ENCODE measurements around the gene ESYT1. TPM values are rescaled to one million over a fixed set of nuclear protein-coding genes. Genes with fewer than 3 reads are reported as not detected.

ESYT1 gene
- total RNA-seq, result 185 and 212 TPM in 2 replicates

DNA sequence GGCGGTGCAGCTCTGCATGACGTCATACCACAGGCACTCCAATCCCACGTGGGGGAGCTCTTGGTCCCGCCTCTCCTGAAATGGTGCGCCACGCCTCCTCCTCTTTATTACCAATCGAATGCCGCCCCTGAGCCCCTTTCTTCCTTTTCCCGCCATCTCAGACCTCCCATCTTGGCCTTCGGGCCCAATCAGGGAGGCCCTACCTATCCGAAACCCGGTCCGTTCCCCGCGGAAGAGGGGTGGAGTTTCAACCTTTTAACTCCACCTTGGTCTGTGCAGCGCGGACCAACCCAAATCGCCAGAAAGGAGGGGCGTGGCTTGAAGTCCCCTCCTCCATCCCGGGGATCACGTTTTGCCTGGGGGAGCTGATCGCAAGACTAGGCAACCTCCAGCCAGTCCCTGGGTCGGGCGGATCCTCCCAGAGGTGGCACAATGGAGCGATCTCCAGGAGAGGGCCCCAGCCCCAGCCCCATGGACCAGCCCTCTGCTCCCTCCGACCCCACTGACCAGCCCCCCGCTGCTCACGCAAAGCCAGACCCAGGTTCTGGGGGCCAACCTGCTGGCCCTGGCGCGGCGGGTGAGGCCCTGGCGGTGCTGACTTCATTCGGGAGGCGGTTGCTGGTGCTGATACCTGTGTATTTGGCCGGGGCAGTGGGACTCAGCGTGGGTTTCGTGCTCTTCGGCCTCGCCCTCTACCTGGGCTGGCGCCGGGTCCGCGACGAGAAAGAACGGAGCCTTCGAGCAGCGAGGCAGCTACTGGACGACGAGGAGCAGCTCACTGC, at the start of gene ESYT1:
TSS of gene ESYT1 (plus strand) at position 380 of the 782 bp plus-strand sequence. CDS start at position 433, 53 bp downstream.

DNA sequence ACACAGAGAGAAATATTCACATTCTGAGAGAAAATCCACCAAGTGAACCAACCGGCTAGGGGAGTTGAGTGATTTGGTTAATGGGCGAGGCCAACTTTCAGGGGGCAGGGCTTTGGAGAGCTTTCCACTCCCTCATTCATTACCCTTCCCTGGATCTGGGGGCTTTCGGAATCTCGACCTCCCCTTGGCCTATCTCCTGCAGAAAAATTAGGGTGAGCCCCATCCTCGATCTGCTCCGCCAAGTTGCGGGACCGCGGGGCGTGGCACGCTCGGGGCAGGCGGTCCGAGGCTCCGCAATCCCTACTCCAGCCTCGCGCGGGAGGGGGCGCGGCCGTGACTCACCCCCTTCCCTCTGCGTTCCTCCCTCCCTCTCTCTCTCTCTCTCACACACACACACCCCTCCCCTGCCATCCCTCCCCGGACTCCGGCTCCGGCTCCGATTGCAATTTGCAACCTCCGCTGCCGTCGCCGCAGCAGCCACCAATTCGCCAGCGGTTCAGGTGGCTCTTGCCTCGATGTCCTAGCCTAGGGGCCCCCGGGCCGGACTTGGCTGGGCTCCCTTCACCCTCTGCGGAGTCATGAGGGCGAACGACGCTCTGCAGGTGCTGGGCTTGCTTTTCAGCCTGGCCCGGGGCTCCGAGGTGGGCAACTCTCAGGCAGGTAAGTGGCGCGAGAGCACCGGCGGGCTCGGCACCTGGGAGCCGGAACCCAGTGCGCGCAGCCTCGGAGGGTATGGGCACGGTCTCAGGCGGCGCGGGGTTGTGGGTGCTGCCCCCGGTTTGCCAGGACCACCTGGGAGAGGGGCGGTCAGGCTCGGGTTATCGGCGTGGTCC, 48.1 kb upstream of the ESYT1 start, which contains the start of gene ERBB3:
TSS of gene ERBB3 (plus strand) at position 443 of the 833 bp plus-strand sequence. CDS start at position 579, 136 bp downstream.

GRCh38 chr12:56104109-56104814, 23.8 kb upstream of the ESYT1 start, which contains the start of gene PA2G4:
Gene PA2G4 (plus strand): TSS chr12:56104559. CDS start chr12:56104738, 179 bp downstream.

GRCh38 chr12:56116267-56117081, 11.6 kb upstream of the ESYT1 start, which contains the start of gene RPL41:
Gene RPL41 (plus strand): TSS chr12:56116633.

DNA sequence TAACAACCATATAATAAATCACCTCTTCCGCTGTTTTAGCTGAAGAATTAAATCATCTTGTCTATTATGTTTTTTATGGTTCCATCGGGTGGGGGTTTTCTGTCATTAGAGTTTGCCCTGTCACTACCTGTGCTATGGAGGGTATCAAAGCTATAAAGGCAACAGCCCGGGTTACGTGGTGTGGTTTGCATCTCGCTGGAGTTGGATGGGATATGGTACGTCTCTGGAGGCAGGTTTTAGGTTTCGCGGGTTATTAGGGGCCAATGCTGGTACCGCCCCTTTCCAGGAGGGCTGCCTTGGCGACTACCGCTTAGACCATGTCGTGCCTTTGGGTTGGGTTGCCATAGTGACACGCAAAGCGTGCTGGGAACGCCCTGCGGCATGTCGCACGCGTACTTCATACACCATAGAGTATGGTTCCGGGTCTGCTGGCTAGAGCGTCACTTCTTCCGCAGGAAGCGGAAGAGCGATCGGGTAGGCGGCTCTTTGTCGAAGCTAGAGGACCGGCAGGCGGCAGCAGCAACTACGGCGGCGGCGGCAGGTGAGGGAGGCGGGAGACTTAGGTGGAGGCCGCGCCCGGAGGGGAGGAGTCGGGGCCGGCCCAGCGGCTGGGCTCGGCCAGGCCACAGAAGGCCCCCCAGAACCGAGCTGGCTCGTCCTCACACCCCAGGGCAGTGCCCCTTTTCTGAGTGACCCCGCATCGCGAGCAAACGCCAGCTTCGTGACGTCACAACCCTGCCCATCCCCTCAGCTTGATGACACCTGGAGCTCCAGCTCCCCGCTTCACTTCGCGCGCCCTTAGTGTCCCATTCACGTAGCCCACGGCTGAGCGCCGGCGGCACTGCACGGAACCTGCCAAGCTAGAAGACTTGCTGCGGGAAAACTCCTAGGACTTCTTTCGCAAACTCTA, 10.0 kb upstream of the ESYT1 start, which contains the start of gene ZC3H10:
TSS of gene ZC3H10 (plus strand) at position 489 of the 910 bp plus-strand sequence. CDS start 2,297 bp downstream, outside the sequence.

GRCh38 chr12:56152132-56152755, 24.2 kb downstream of the ESYT1 start, which contains the start of gene MYL6B:
Gene MYL6B (plus strand): TSS chr12:56152587. CDS start chr12:56153919, 1,332 bp downstream.

GRCh38 chr12:56158029-56158925, 30.2 kb downstream of the ESYT1 start, which contains the start of gene MYL6:
Gene MYL6 (plus strand): TSS chr12:56158359. CDS start chr12:56158402, 43 bp downstream.

DNA sequence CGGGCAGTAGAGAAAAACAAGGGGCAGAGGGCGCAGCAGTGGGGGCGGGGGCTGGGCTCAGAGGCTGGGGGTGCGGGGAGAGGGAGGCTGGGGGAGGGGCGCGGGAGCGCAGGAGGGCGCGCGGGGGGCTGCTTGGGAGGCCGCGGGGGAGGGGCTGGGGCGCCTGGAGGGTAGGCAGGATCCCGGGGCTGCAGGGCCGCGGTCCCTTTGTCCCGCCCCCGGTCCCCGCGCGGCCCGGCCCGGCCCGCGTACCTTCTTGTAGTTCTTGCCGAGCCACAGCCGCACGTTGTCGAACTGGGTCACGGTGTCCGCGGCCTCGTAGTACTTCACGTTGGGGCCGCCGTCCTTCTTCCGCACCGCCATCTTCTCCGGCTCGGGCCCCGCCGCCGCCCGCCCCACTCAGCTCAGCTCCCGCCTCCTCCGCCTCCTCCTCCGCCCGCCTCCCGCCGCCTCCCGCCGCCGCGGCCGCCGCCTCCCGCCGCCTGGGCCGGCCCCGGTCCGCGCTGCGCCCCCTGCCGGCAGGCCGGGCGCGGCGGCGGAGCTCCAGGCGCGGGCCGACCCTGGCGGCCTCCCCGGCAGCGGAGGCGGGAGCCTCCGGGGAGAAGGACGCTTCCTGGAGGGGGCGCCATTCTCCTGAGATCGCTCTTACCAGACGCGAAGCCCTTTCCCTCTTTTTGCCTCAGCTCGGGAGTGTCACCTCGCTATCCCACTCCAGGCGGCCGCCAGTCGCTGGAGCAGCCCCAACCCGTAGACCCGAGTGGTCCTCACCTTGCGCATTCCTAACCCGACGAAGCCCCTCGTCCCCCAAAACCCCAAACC, 61.2 kb downstream of the ESYT1 start, which contains the start of gene SMARCC2:
TSS of gene SMARCC2 (minus strand) at position 385 of the 819 bp plus-strand sequence. CDS start at position 363, 22 bp downstream.

Other genes starting within 250 kb of the ESYT1 start
- gene PYM1, start 200.4 kb upstream of the ESYT1 start, total RNA-seq, result 36.5 and 36.8 TPM in 2 replicates
- gene DGKA, start 197.1 kb upstream of the ESYT1 start, total RNA-seq, result 22.4 and 34.2 TPM in 2 replicates
- 3.1 and 9.9 TPM in 2 replicates for gene PMEL, start 162.2 kb upstream of the ESYT1 start, total RNA-seq
- 16.8 and 26.2 TPM in 2 replicates for gene CDK2, start 161.4 kb upstream of the ESYT1 start, total RNA-seq
- gene RAB5B, start 154.2 kb upstream of the ESYT1 start, total RNA-seq, result 54.9 and 61.6 TPM in 2 replicates
- 8.3 and 12.3 TPM in 2 replicates for gene SUOX, start 131.0 kb upstream of the ESYT1 start, total RNA-seq
- gene IKZF4, start 107.2 kb upstream of the ESYT1 start, total RNA-seq, result 0.90 and 1.1 TPM in 2 replicates
- 2,251 and 2,313 TPM in 2 replicates for gene RPS26, start 86.3 kb upstream of the ESYT1 start, total RNA-seq
- gene ERBB3, start 48.1 kb upstream of the ESYT1 start, total RNA-seq, result not detected in 2 replicates
- gene PA2G4, start 23.7 kb upstream of the ESYT1 start, total RNA-seq, result 72.4 and 89.7 TPM in 2 replicates
- gene RPL41, start 11.6 kb upstream of the ESYT1 start, total RNA-seq, result 2,694 and 2,773 TPM in 2 replicates
- 1.1 and 1.8 TPM in 2 replicates for gene ZC3H10, start 10.0 kb upstream of the ESYT1 start, total RNA-seq
- 66.6 and 114 TPM in 2 replicates for gene MYL6B, start 24.3 kb downstream of the ESYT1 start, total RNA-seq
- gene MYL6, start 30.1 kb downstream of the ESYT1 start, total RNA-seq, result 2,267 and 2,694 TPM in 2 replicates
- gene SMARCC2, start 61.2 kb downstream of the ESYT1 start, total RNA-seq, result 28.7 and 50.7 TPM in 2 replicates
- 165 and 167 TPM in 2 replicates for gene RNF41, start 93.7 kb downstream of the ESYT1 start, total RNA-seq
- 20.9 and 37.1 TPM in 2 replicates for gene NABP2, start 96.1 kb downstream of the ESYT1 start, total RNA-seq
- gene SLC39A5, start 101.8 kb downstream of the ESYT1 start, total RNA-seq, result not detected in 2 replicates
- gene ANKRD52, start 130.1 kb downstream of the ESYT1 start, total RNA-seq, result 28.3 and 41.0 TPM in 2 replicates
- gene COQ10A, start 138.7 kb downstream of the ESYT1 start, total RNA-seq, result 5.6 and 7.3 TPM in 2 replicates
- gene CS, start 172.1 kb downstream of the ESYT1 start, total RNA-seq, result 71.7 and 119 TPM in 2 replicates
- 114 and 138 TPM in 2 replicates for gene CNPY2, start 187.7 kb downstream of the ESYT1 start, total RNA-seq
- 10.4 and 17.1 TPM in 2 replicates for gene PAN2, start 205.7 kb downstream of the ESYT1 start, total RNA-seq
- 1.6 TPM in 1 of 2 replicates, not detected in the other for gene IL23A, start 210.6 kb downstream of the ESYT1 start, total RNA-seq
- gene STAT2, start 231.8 kb downstream of the ESYT1 start, total RNA-seq, result 62.2 and 62.5 TPM in 2 replicates
- gene APOF, start 234.6 kb downstream of the ESYT1 start, total RNA-seq, result not detected in 2 replicates